Kidney (tissue), 14 donors: ENCODE results near the gene SS18L1. TPM values are rescaled to one million over a fixed set of nuclear protein-coding genes. Genes with fewer than 3 reads are reported as not detected.

Source experiments
- DNase-seq, 5 donors: peaks; one replicate each; pipeline ENCODE4 v3.0.0-alpha.2; 2013 to 2020
- FAIRE-seq: peaks from 2 replicates; lab custom pipeline; 2012; peaks lifted over from hg19 to GRCh38; lab: Jason Lieb, UNC
- H3K27ac ChIP-seq, 2 donors: one replicate each; pipeline ENCODE4 v1.7.0; 2013; ENCODE audit warnings: low read depth in 2 of 2, low read length in 2 of 2, inconsistent platforms in 1 of 2
- H3K27me3 ChIP-seq: one replicate; pipeline ENCODE4 v1.7.1; 2013; ENCODE audit warnings: low read length, inconsistent platforms; ENCODE audit not compliant: control insufficient read depth, insufficient read depth
- H3K36me3 ChIP-seq, 3 donors: one replicate each; pipeline versions ENCODE4 v1.7.0 to v1.7.1; 2013; ENCODE audit warnings: low read length in 3 of 3, control low read depth in 1 of 3, inconsistent platforms in 1 of 3; ENCODE audit not compliant: insufficient read depth in 3 of 3, control insufficient read depth in 2 of 3
- H3K4me1 ChIP-seq, 3 donors: one replicate each; pipeline versions ENCODE4 v1.7.0 to v1.7.1; 2013; ENCODE audit warnings: low read length in 3 of 3, inconsistent platforms in 1 of 3, low read depth in 1 of 3; ENCODE audit not compliant: control insufficient read depth in 2 of 3, insufficient read depth in 2 of 3
- H3K4me3 ChIP-seq, 3 donors: one replicate each; pipeline versions ENCODE4 v1.7.0 to v1.8.1; 2013; ENCODE audit warnings: low read length in 3 of 3, control low read depth in 1 of 3, inconsistent platforms in 1 of 3
- H3K9ac ChIP-seq, 3 donors: one replicate each; pipeline versions ENCODE4 v1.7.0 to v1.7.1; 2013; ENCODE audit warnings: low read length in 3 of 3, control low read depth in 1 of 3, inconsistent platforms in 1 of 3
- H3K9me3 ChIP-seq, 3 donors: one replicate each; pipeline versions ENCODE4 v1.7.0 to v1.7.1; 2013; ENCODE audit warnings: low read length in 3 of 3, control low read depth in 1 of 3, inconsistent platforms in 1 of 3; ENCODE audit not compliant: control insufficient read depth in 2 of 3, insufficient read depth in 1 of 3
- CTCF ChIP-seq: IDR thresholded peaks from 3 replicates; pipeline ENCODE4 v1.5.1; 2012; ENCODE audit warnings: mild to moderate bottlenecking, moderate library complexity, borderline replicate concordance; ENCODE audit not compliant: insufficient read depth; ENCODE audit errors: extremely low read depth
- intact Hi-C: fragments of 100-400 bp; cut with DNase I; formaldehyde crosslinking; loops from one replicate; pipeline ENCODE4 v1.11.1; 2022
- polyA plus RNA-seq: library from polyadenylated mRNA; stranded (reverse); fragments of 350-450 nt; fragmentation: Illumina TruSeq; extraction: RNeasy Lipid Tissue Mini Kit (QIAGEN cat#74804); gene quantifications from one replicate; pipeline ENCODE4 v1.2.3, GENCODE V29; 2014; ENCODE audit warnings: low read depth, low replicate concordance; ENCODE audit not compliant: insufficient read depth
- total RNA-seq: library from RNA; stranded (reverse); fragmentation: NEBNext Ultra II Directional; extraction: Animal tissue kit (Norgen Biotek cat#: 25700); gene quantifications from one replicate; pipeline ENCODE4 v1.2.1, GENCODE V29; 2021
- donor health status: control.
- donor health status: control.
- donor health status: control.
- donor health status: control.
- donor health status: control.
- donor health status: DM: yes; HTN: yes; CAD: no.
- donor health status: Normal renal cell carcinoma (clear cell type).

The SS18L1 gene
- total and polyA plus RNA-seq, 2 donors from 2014 or later = 6.5 to 12.0 TPM

- TF ChIP-seq CTCF = no peak
- intact Hi-C loops = loop anchor here (10.0 kb wide), 2 partner anchors 67 to 117 kb away; partner anchors contain the start of gene TAF4
- no peaks in the 10 kb centered on the region for H3K27me3 ChIP-seq
- no peak overlapping the region for H3K9ac ChIP-seq
- no peaks in the 10 kb centered on the region for H3K9me3 ChIP-seq
- no peak for FAIRE-seq
- no peak overlapping the region for H3K4me3 ChIP-seq
- H3K36me3 ChIP-seq = peaks cover 14 to 71% (median 55%) of the 10 kb centered on the region in 3 donors
- H3K27ac ChIP-seq = no peak overlapping the region
- H3K4me1 ChIP-seq = peaks cover 0 to 5% (median 3%) of the 10 kb centered on the region in 3 donors
- no peak for DNase-seq
These were observed 11.8 kb upstream of the SS18L1 start for GRCh38 chr20:62131560-62132320.

GRCh38 chr20:62132421-62132820, 11.1 kb upstream of the SS18L1 start:
- FAIRE-seq (no peak), DNase-seq (no peak)
- no peak overlapping the region for H3K27ac ChIP-seq
- H3K4me3 ChIP-seq = no peak overlapping the region
- H3K27me3 ChIP-seq = no peaks in the 10 kb centered on the region
- intact Hi-C loops = loop anchor here (10.0 kb wide), 2 partner anchors 68 to 118 kb away; partner anchors contain the start of gene TAF4
- peaks cover 13 to 71% (median 55%) of the 10 kb centered on the region in 3 donors for H3K36me3 ChIP-seq
- TF ChIP-seq CTCF = no peak
- no peaks in the 10 kb centered on the region for H3K9me3 ChIP-seq
- no peak overlapping the region for H3K9ac ChIP-seq
- peaks cover 0 to 3% (median 2%) of the 10 kb centered on the region in 3 donors for H3K4me1 ChIP-seq

GRCh38 chr20:62133051-62133845, 10.3 kb upstream of the SS18L1 start:
- Histone ChIP-seq H3K27me3 (no peaks in the 10 kb centered on the region), H3K4me1 (peaks cover 0 to 3% (median 2%) of the 10 kb centered on the region in 3 donors), H3K9ac (no peak overlapping the region), H3K27ac (no peak overlapping the region), H3K4me3 (no peak overlapping the region), H3K9me3 (no peaks in the 10 kb centered on the region), H3K36me3 (peaks cover 12 to 71% (median 56%) of the 10 kb centered on the region in 3 donors)
- TF ChIP-seq CTCF = no peak
- DNase-seq (no peak), FAIRE-seq (no peak)
- intact Hi-C loops = loop anchor here (10.0 kb wide), 2 partner anchors 68 to 118 kb away; partner anchors contain the start of gene TAF4
